DMS114 treated with DMSO at 0.1 percent for 48 hours (cell line): ENCODE measurements around the gene GOLPH3L.
A peak's percentile ranks its signal among the peaks of the same experiment; 100 is the strongest.
"Not testable (repeated sequence)": the region's sequence is repeated elsewhere in the genome, so short reads cannot be mapped to it uniquely, and the experiment has no call there.

Source experiments
- DNase-seq: peaks from one replicate; lab custom pipeline; 2025; ENCODE audit not compliant: unreplicated experiment; lab: John Stamatoyannopoulos, UW

GOLPH3L gene

DNA sequence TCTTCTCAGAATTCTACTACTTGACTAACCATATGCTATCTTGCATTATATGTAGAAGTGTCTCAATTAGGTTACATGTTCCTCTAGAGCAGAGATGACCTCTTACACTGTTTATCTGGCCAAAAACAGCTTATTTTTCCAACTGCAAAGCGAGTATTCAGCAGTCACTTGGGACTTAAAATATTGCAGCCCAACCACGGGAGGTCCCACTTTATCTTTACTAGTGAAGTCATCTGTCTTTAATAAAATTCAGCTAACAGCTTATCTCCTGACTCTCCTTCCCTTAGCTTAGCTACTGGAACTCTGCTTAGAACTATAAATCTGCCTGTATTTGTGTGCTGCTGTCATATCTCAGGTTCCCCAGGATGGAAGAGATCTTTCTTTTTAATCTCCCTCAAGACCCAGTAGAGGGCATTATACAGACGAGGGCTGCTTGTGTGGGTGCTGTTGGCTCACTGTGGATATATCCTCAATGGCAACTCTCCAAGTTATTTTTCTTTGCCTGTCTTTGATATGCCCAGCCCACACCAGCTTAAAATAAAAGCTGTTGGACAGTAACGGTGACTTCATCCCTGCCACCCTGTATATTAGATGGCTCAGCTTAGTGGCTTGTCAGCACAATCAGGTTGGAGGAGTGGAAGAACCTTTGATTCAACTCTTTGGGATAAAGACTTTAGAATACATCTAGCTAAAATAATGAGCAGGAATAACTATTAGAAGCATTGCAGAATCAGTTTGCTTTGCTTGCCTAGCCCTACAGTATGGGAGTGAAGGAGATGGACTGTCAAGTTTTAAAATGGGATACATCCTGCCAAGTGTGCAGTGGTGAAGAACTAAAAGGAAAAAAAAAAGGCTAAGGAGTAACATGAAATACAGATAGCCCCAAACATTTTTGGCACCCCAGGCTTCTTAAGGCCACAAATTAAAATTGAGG, 77.1 kb downstream of the GOLPH3L start:
- peak; percentile 56 for DNase-seq

DNA sequence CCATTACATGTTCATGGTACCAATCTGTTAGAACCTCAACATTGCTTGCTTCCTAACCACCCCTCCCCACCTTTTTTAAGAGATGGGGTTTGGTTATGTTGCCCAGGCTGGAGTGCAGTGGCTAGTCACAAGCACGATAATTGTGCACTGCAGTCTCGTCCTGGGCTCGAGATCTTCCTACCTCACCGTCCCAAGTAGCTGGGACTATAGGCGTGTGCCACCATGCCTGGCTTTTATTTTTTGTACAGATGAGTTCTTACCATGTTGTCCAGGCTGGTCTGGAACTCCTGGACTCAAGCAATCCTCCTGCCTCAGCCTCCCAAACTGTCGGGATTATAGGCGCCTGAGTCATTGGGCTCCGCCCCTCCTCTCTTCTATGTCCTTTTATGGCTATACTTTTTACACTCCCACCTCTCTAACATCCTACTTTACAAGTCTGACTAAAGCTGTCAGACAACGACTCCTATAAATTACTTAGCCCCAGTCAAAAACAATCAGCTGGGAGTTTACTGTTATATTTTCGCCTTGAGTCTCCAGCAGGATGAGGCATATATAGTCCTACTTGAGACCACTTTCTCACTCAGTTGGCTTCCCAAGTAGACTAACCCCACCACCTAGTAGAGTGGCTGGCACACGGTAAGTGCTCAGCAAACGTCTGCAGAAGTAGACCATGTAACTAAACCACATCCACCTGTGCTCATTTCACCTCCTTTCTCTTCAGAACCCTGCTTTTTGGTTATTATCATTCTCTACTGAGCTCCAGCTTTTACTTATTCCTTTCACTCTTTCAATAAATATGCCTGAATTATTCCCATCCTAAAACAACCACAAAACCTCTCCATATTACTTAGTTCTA, 81.4 kb downstream of the GOLPH3L start:
- DNase-seq: no peak

DNA sequence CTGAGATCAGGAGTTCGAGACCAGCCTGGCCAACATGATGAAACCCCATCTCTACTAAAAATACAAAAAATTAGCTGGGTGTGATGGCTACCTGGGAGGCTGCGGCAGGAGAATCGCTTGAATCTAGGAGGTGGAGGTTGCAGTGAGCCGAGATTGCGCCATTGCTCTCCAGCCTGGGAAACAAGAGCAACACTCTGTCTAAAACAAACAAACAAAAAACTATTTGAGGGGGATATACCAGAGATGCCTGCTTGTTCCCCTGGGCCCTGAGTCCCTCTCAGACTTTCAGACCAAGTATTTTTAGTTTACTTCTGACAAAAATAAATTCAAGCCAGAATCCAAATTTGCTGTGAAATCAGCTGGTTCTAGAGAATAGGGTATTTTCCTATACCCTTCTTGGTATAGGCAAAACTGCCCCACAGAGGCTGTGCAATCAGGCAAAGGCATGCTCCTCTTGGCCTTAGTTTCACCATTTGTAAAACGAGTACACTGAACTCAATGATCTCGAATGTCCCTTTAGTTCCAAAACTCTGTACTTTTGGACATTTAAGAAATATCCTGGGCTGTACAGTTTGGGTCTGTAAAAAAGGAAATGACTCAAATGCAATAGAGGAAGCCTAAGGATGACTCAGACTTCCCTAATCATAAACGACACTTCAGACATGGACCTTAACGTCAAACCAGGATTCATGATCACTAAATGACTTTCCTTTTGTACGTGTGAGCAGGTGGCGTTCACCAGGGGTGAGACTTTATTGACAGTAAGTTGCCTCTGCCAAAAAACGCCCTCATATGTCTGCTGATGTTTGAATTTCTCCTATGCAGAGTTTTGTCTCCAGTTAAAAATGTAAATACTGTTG, 83.7 kb downstream of the GOLPH3L start:
- DNase-seq: no peak

DNA sequence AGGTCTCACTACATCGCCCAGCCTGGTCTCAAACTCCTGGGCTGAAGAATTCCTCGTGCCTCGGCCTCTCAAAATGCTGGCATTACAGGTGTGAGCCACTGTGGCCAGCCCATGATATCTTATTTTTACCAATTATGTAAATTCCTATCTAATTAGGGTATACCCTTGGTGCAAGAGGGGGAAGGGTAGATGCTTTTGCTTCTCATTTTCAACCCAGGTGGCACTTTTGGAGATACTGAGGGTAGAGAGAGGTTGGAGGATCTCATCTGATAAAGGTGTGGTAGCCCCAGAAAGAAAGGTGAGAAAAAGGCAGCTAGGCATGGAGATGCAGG, 85.0 kb downstream of the GOLPH3L start:
- DNase-seq: no peak

DNA sequence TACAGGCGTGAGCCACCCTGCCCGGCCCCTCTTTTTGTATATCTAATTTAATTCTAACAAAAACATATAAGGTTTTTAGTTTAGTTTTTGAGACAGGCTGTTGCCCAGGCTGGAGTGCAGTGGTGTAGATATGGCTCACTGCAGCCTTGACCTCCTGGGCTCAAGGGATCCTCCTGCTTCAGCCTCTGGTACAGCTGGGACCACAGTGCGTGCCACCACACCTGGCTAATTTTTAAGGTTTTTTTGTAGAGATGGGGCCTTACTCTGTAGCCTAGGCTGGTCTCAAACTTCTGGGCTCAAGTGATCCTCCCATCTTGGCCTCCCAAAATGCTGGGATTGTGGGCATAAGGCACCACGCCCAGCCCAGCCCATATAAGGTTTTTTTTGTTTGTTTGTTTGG, 86.4 kb downstream of the GOLPH3L start:
- no peak for DNase-seq

DNA sequence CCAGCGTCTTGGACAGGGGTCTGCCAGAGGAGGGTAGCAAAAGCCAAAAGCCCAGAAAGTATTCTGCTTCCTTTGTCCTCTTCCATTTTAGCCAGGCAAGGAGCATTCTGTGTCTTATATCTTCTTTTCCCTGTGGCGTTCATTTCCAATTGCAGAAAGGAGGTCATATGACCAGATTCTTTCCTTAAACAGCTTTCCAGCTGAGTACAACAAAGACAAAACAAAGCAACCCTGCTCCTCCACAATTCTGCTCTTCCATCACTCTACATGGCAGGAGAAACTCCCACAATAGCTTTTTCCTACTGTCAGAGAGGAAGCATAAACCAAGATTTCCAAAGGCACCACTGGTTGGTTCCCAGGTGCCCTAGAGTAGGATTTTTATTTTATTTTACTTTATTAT, 87.2 kb downstream of the GOLPH3L start:
- DNase-seq: no peak

DNA sequence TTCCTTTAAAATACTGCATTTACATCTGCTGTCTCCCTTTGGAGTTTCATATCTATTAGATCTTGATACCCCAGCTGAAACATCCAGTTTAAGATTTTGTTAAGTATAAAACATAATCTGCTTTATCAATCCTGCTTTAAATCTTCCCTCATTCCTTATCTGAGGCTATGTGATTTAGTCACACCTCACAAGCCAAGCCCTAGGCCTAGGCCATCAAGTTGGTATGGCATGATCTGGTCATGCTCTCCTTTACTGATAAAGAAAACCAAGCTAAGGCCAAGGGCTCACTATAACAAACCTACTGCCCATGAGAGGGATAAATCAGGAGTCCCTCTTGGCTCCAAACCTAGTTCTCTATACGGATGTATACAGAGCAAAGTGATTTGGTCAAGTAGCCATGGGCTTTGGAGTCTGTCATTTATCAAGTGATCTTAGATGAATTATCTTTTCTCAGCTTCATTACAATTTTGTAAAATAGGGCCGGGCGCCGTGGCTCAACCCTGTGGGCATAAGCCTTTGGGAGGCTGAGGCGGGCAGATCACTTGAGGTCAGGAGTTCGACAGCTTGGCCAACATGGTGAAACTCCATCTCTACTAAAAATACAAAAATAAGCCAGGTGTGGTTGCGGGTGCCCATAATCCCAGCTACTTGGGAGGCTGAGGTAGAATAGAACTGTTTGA, 90.4 kb downstream of the GOLPH3L start:
- DNase-seq: no peak

DNA sequence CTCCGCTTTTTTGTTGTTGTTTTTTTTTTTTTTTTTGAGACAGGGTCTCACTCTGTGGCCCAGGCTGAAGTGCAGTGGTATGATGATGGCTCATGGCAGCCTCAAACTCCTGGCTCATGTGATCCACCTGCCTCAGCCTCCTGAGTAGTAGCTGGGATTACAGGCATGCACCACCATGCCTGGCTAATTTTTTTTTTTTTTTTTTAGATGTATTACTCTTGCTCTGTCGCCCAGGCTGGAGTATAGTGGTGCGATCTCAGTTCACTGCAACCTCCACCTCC, 91.6 kb downstream of the GOLPH3L start:
- not testable (repeated sequence) for DNase-seq

DNA sequence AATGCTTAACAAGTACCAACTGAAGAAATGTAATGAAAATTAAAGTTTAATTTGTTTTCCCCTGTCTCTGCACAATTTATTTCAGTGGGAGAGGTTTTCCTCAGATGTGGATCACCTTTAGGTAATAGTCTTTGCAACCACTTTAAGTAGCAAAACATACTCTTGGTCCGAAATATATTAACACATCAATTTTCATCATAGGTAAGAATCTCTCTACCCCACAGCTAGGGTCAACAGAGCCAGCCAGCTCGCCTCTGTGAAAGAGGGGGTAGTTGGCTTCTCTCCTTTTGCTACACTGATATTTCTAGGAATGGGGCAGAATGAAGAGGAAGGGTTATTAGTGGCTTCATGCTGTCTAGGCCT, 92.7 kb downstream of the GOLPH3L start:
- no peak for DNase-seq

DNA sequence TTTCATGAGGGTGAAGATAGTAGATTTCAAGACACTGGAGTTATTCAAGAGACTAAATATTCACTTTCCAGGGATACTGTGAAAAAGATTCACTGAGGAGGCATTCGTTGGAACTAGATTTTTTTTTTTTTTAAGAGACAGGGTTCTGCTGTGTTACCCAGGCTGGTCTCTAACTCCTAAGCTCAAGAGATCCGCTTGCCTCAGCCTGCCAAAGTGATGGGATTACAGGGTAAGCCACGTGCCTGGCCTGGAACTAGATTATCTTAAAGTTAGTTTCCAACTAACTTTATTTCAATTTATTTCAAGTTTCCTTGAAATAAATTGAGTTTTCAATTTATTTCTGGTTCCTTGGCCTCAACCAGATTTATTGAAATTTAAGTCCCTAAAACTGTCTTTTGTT, 93.2 kb downstream of the GOLPH3L start:
- no peak for DNase-seq

DNA sequence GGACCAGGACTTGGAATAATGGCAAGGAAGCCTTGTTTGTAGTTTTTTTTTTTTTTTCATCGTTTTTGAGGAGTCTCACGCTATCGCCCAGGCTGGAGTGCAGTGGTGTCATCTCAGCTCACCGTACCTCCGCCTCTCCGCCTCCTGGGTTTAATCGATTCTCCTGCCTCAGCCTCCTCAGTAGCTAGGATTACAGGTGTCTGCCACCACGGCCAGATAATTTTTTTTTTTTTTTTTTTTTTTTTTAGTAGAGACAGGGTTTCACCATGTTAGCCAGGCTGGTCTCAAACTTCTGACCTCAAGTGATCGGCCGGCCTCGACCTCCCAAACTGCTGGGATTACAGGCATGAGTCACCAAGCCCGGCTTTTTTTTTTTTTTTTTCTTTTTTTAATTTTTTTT, 94.6 kb downstream of the GOLPH3L start:
- not testable (repeated sequence) for DNase-seq

DNA sequence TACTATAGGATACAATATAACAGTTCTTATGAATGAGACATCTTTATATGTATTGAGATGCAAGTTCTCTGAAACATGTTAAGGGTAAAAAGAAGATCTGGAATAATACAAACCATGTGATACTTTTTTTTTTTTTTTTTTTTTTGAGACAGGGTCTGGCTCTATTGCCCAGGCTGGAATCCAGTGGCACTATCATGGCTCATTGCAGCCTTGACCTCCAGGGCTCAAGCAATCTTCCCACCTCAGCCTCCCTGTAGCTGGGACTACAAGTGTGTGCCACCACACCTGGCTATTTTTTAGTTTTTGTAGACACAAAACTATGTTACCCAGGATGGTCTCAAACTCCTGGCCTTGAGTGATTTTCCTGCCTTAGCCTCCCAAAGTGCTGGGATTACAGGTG, 95.4 kb downstream of the GOLPH3L start:
- no peak for DNase-seq

DNA sequence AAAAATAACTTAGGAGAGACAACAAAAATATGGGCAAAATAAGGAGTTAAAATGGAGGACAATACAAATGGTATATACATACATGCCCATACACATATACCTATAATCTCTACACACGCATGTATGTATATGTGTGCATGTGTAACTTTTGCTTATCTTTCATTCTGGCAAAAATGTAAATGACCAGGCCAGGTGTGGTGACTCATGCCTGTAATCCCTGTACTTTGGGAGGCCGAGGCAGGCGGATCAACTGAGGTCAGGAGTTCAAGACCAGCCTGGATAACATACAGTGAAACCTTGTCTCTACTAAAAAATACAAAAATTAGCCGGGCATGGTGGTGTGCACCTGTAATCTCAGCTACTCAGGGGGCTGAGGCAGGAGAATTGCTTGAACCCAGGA, 98.6 kb downstream of the GOLPH3L start:
- not testable (repeated sequence) for DNase-seq

DNA sequence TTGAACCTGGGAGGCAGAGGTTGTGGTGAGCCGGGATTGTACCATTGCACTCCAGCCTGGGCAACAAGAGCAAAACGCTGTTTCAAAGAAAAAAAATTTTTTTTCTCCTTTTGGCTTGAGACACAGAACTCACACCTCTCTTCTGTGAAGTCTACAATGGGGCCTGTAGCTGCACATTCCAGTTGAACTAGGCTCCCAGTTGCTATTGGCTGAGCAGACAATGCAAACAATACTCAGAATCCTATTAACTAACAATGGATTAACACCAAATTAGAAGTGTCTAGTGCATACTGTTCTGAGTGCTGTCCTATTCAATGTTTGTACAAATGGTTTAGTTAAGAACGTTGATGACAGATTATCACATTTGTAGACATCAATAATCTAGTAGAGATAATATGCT, 100.0 kb downstream of the GOLPH3L start:
- DNase-seq: no peak
